Measurements from ENCODE around the gene HSPA9. TPM values are rescaled to one million over a fixed set of nuclear protein-coding genes. Genes with fewer than 3 reads are reported as not detected.

Gene HSPA9
- total RNA-seq, 1 donor from 2014 or later, result 291 TPM

GRCh38 chr5:138557677-138558076, 17.5 kb downstream of the HSPA9 start:
- H3K27ac ChIP-seq (replicated peaks), result no peak overlapping the region
- intact Hi-C loops (cut with micrococcal nuclease), result no loop called here
- no peaks in the 10 kb centered on the region for H3K27me3 ChIP-seq (ENCODE audit: low read depth)
- no peak for TF ChIP-seq CTCF (IDR thresholded peaks at IDR 0.05; ENCODE audit: borderline replicate concordance)
- no peak for DNase-seq
- no peaks in the 10 kb centered on the region for H3K9me3 ChIP-seq (replicated peaks)
- H3K36me3 ChIP-seq, result peaks cover 92% of the 10 kb centered on the region
- peaks cover 4% of the 10 kb centered on the region for H3K4me1 ChIP-seq
- no peak overlapping the region for H3K4me3 ChIP-seq

GRCh38 chr5:138554143-138554542, 21.1 kb downstream of the HSPA9 start:
- Histone ChIP-seq H3K27me3 (ENCODE audit: low read depth) (no peaks in the 10 kb centered on the region), H3K36me3 (peaks cover 62% of the 10 kb centered on the region), H3K4me1 (no peaks in the 10 kb centered on the region), H3K4me3 (no peak overlapping the region), H3K27ac (replicated peaks) (no peak overlapping the region), H3K9me3 (replicated peaks) (no peaks in the 10 kb centered on the region)
- no peak for DNase-seq
- no peak for TF ChIP-seq CTCF (IDR thresholded peaks at IDR 0.05; ENCODE audit: borderline replicate concordance)
- intact Hi-C loops (cut with micrococcal nuclease), result no loop called here

GRCh38 chr5:138553437-138554095, 21.6 kb downstream of the HSPA9 start:
- H3K36me3 ChIP-seq, result peaks cover 57% of the 10 kb centered on the region
- intact Hi-C loops (cut with micrococcal nuclease), result no loop called here

GRCh38 chr5:138552657-138553056, 22.5 kb downstream of the HSPA9 start:
- no peaks in the 10 kb centered on the region for H3K9me3 ChIP-seq (replicated peaks)
- H3K36me3 ChIP-seq, result peaks cover 48% of the 10 kb centered on the region
- no peak overlapping the region for H3K27ac ChIP-seq (replicated peaks)
- H3K27me3 ChIP-seq (ENCODE audit: low read depth), result no peaks in the 10 kb centered on the region
- intact Hi-C loops (cut with micrococcal nuclease), result no loop called here
- TF ChIP-seq CTCF (IDR thresholded peaks at IDR 0.05; ENCODE audit: borderline replicate concordance), result no peak
- DNase-seq, result no peak
- H3K4me3 ChIP-seq, result no peak overlapping the region
- H3K4me1 ChIP-seq, result peaks cover 11% of the 10 kb centered on the region

More at GRCh38 chr5:138553437-138554095, 21.6 kb downstream of the HSPA9 start:
- no peaks in the 10 kb centered on the region for H3K9me3 ChIP-seq (replicated peaks)
- H3K27ac ChIP-seq (replicated peaks), result no peak overlapping the region
- no peak for DNase-seq
- no peak for TF ChIP-seq CTCF (IDR thresholded peaks at IDR 0.05; ENCODE audit: borderline replicate concordance)
- no peak overlapping the region for H3K4me3 ChIP-seq
- H3K4me1 ChIP-seq, result peaks cover 2% of the 10 kb centered on the region
- no peaks in the 10 kb centered on the region for H3K27me3 ChIP-seq (ENCODE audit: low read depth)

- TF ChIP-seq CTCF (IDR thresholded peaks at IDR 0.05; ENCODE audit: borderline replicate concordance), result no peak
- H3K4me1 ChIP-seq, result peaks cover 44% of the 10 kb centered on the region
- intact Hi-C loops (cut with micrococcal nuclease), result no loop called here
Measured at GRCh38 chr5:138549414-138549813, 25.8 kb downstream of the HSPA9 start.

More at GRCh38 chr5:138549414-138549813, 25.8 kb downstream of the HSPA9 start:
- no peaks in the 10 kb centered on the region for H3K9me3 ChIP-seq (replicated peaks)
- no peaks in the 10 kb centered on the region for H3K27me3 ChIP-seq (ENCODE audit: low read depth)
- no peak overlapping the region for H3K4me3 ChIP-seq
- no peak overlapping the region for H3K27ac ChIP-seq (replicated peaks)
- H3K36me3 ChIP-seq, result peaks cover 15% of the 10 kb centered on the region
- no peak for DNase-seq

Data from left ventricle myocardium inferior (tissue), 1 donor.